GM21367 (cell line): ENCODE results near the gene ISL1.

ENCODE experiments used
- ATAC-seq: cut with Tn5 transposase; IDR thresholded peaks from one replicate; pipeline ENCODE4 v1.9.1; 2021; ENCODE audit not compliant: unreplicated experiment

ISL1 gene

GRCh38 chr5:51386916-51387883 is 4.0 kb downstream of the ISL1 start:
- ATAC-seq, result no peak

- no peak for ATAC-seq
These were observed 4.6 kb downstream of the ISL1 start for GRCh38 chr5:51387884-51388275.

GRCh38 chr5:51388488-51389287 is 5.4 kb downstream of the ISL1 start:
- ATAC-seq, result no peak

- ATAC-seq, result no peak
These were observed 6.0 kb downstream of the ISL1 start for GRCh38 chr5:51389288-51389576.

- no peak for ATAC-seq
These were observed 6.6 kb downstream of the ISL1 start for GRCh38 chr5:51389577-51390463.

- ATAC-seq, result no peak
These were observed 7.9 kb downstream of the ISL1 start for GRCh38 chr5:51391175-51391574.

GRCh38 chr5:51392689-51393199 is 9.5 kb downstream of the ISL1 start:
- ATAC-seq, result no peak

- ATAC-seq, result no peak
These were observed 11.4 kb downstream of the ISL1 start for GRCh38 chr5:51394609-51395008.

GRCh38 chr5:51395245-51395644 is 12.0 kb downstream of the ISL1 start:
- ATAC-seq, result no peak

- ATAC-seq, result no peak
These were observed 12.6 kb downstream of the ISL1 start for GRCh38 chr5:51395666-51396356.

- no peak for ATAC-seq
These were observed 13.5 kb downstream of the ISL1 start for GRCh38 chr5:51396797-51397196.

GRCh38 chr5:51397996-51398395 is 14.7 kb downstream of the ISL1 start:
- no peak for ATAC-seq

- no peak for ATAC-seq
These were observed 15.8 kb downstream of the ISL1 start for GRCh38 chr5:51398875-51399642.

- ATAC-seq, result no peak
These were observed 16.4 kb downstream of the ISL1 start for GRCh38 chr5:51399643-51400006.

- ATAC-seq, result no peak
These were observed 21.0 kb downstream of the ISL1 start for GRCh38 chr5:51404255-51404654.

- ATAC-seq, result no peak
These were observed 28.7 kb downstream of the ISL1 start for GRCh38 chr5:51411921-51412325.

- no peak for ATAC-seq
These were observed 31.3 kb downstream of the ISL1 start for GRCh38 chr5:51414516-51414915.

- ATAC-seq, result no peak
These were observed 32.9 kb downstream of the ISL1 start for GRCh38 chr5:51416149-51416548.

GRCh38 chr5:51433052-51433710 is 49.9 kb downstream of the ISL1 start:
- no peak for ATAC-seq
